K562 (cell line): ENCODE measurements around the gene SPTA1. TPM values are rescaled to one million over a fixed set of nuclear protein-coding genes. Genes with fewer than 3 reads are reported as not detected.

Experiments used
- ATAC-seq: fragments of 200-7000 bp; cut with Tn5 transposase; 3 replicates; pipeline ENCODE4 v1.9.1; 2020; ENCODE audit warnings: moderate library complexity
- BruUV-seq: library from RNA; stranded (reverse); fragments of 400-500 nt; replicated peaks from 2 replicates; lab custom pipeline; 2021; lab: Mats Ljungman, UMichigan
- CTCF ChIA-PET: fragments of 300-600 bp; formaldehyde crosslinking; extraction: SDS; loops from one replicate; lab custom pipeline; 2021; ENCODE audit warnings: low intra/inter-chr PET ratio; lab: Yijun Ruan, JAX
- POLR2A ChIA-PET: fragments of 300-600, 350-650 bp; sonication (Branson Sonifier 250); formaldehyde crosslinking; extraction: SDS; loops from one replicate; lab custom pipeline; 2021; ENCODE audit warnings: antibody characterized with exemption, inconsistent platforms; lab: Yijun Ruan, JAX
- DNase-seq, 4 experiments: peaks; one replicate each; pipeline versions ENCODE4 v3.0.0 to v3.0.0-alpha.2; 2011 to 2018; ENCODE audit warnings: low spot score in 3 of 4, mixed read lengths in 3 of 4; ENCODE audit errors: extremely low read depth in 1 of 4
- FAIRE-seq: peaks from 2 replicates; lab custom pipeline; 2011; peaks lifted over from hg19 to GRCh38; lab: Jason Lieb, UNC
- H2AFZ ChIP-seq: 2 replicates; pipeline ENCODE4 v1.6.0; 2011; ENCODE audit warnings: low read depth, low read length, control low read depth, inconsistent platforms
- H3K27ac ChIP-seq: fragments of 200-600 bp; 3 replicates; pipeline ENCODE4 v1.8.0; 2011; ENCODE audit warnings: low read depth, mild to moderate bottlenecking, control low read depth, inconsistent platforms, low read length, moderate library complexity, mixed read lengths; ENCODE audit errors: extremely low read depth
- H3K27me3 ChIP-seq, 2 experiments: fragments of 300-600 bp in 1 of 2; 2 replicates in 1 of 2; 3 replicates in 1 of 2; pipeline versions ENCODE4 v1.6.0 to v1.8.0; 2011; ENCODE audit warnings: inconsistent platforms in 2 of 2, low read length in 2 of 2, mild to moderate bottlenecking in 1 of 2, mixed read lengths in 1 of 2, moderate library complexity in 1 of 2; ENCODE audit not compliant: control insufficient read depth in 2 of 2, insufficient read depth in 2 of 2
- H3K36me3 ChIP-seq: fragments of 300-600 bp; 3 replicates; pipeline ENCODE4 v1.8.0; 2011; ENCODE audit warnings: mild to moderate bottlenecking, low read length, inconsistent platforms; ENCODE audit not compliant: control insufficient read depth, insufficient read depth
- H3K4me1 ChIP-seq, 2 experiments: fragments of 200-600 bp in 1 of 2; replicated peaks in 1 of 2; 2 replicates in 1 of 2; 3 replicates in 1 of 2; pipeline versions ENCODE4 v1.5.1 to v1.8.0; 2011; ENCODE audit warnings: inconsistent platforms in 2 of 2, low read length in 2 of 2, mild to moderate bottlenecking in 1 of 2, mixed read lengths in 1 of 2, moderate library complexity in 1 of 2; ENCODE audit not compliant: control insufficient read depth in 2 of 2, insufficient read depth in 2 of 2
- H3K4me2 ChIP-seq: 2 replicates; pipeline ENCODE4 v1.6.1; 2011; ENCODE audit warnings: low read length, control low read depth, inconsistent platforms, mixed read lengths; ENCODE audit not compliant: insufficient read depth
- H3K4me3 ChIP-seq: fragments of 200-600 bp; sonication (generic), shearing (Covaris generic); 2 replicates; pipeline ENCODE4 v1.5.1; 2016; ENCODE audit warnings: control low read depth, inconsistent platforms
- H3K79me2 ChIP-seq: fragments of 200-600 bp; 3 replicates; pipeline ENCODE4 v1.8.0; 2011; ENCODE audit warnings: low read length, inconsistent platforms; ENCODE audit not compliant: control insufficient read depth, insufficient read depth
- H3K9ac ChIP-seq, 2 experiments: 2 replicates each; pipeline versions ENCODE4 v1.6.0 to v1.6.1; 2011; ENCODE audit warnings: low read depth in 2 of 2, low read length in 2 of 2, control low read depth in 1 of 2, inconsistent platforms in 1 of 2, mild to moderate bottlenecking in 1 of 2, mixed read lengths in 1 of 2; ENCODE audit not compliant: insufficient read depth in 1 of 2
- H3K9me1 ChIP-seq: one replicate; pipeline ENCODE4 v1.6.0; 2011; ENCODE audit warnings: inconsistent platforms, mild to moderate bottlenecking, low read length, moderate library complexity; ENCODE audit not compliant: control insufficient read depth, insufficient read depth
- H3K9me3 ChIP-seq: replicated peaks from 2 replicates; pipeline ENCODE4 v1.5.1; 2011; ENCODE audit warnings: low read depth, low read length, inconsistent platforms; ENCODE audit not compliant: control insufficient read depth, insufficient read depth
- H4K20me1 ChIP-seq: replicated peaks from 2 replicates; pipeline ENCODE4 v1.6.1; 2011; ENCODE audit warnings: low read length, inconsistent platforms, mixed read lengths; ENCODE audit not compliant: control insufficient read depth, insufficient read depth
- BRD4 ChIP-seq: fragments of 200-600 bp; sonication (generic); IDR thresholded peaks from 2 replicates; pipeline ENCODE4 v1.6.1; 2017; ENCODE audit warnings: inconsistent platforms
- CBFA2T2 ChIP-seq: fragments of 450-650 bp; conservative IDR thresholded peaks from 2 replicates; pipeline ENCODE4 v1.6.1; 2017; ENCODE audit warnings: mild to moderate bottlenecking
- CC2D1A ChIP-seq: fragments of 450-650 bp; IDR thresholded peaks from 2 replicates; pipeline ENCODE4 v1.6.1; 2017; ENCODE audit warnings: mild to moderate bottlenecking
- CEBPB ChIP-seq: fragments of 450-650 bp; IDR thresholded peaks from 2 replicates; pipeline ENCODE4 v1.6.1; 2016; ENCODE audit warnings: missing genetic modification characterization, missing compliant biosample characterization
- CXXC5 ChIP-seq: fragments of 250-450 bp; sonication (Bioruptor Pico); IDR thresholded peaks from 2 replicates; pipeline ENCODE4 v1.8.0; 2022; ENCODE audit warnings: inconsistent platforms, mild to moderate bottlenecking, moderate library complexity
- HNRNPUL1 ChIP-seq: fragments of 200-400 bp; formaldehyde crosslinking; IDR thresholded peaks from 2 replicates; pipeline ENCODE4 v1.6.1; 2017; ENCODE audit warnings: low read length
- JUND ChIP-seq, 2 experiments: IDR thresholded peaks; 2 replicates in 1 of 2; 3 replicates in 1 of 2; pipeline ENCODE4 v1.6.1; 2011; ENCODE audit warnings: borderline replicate concordance in 2 of 2, low read depth in 2 of 2, low read length in 2 of 2, improper control_type of control experiment in 1 of 2, missing biosample characterization in 1 of 2, missing genetic modification characterization in 1 of 2, missing genetic modification reagents in 1 of 2
- KDM1A ChIP-seq, 2 experiments: fragments of 450-650 bp; IDR thresholded peaks; 2 replicates each; pipeline ENCODE4 v1.6.1; 2016; ENCODE audit warnings: mild to moderate bottlenecking in 2 of 2
- NCOA4 ChIP-seq: fragments of 450-650 bp; IDR thresholded peaks from 2 replicates; pipeline ENCODE4 v1.6.1; 2018; ENCODE audit warnings: mild to moderate bottlenecking; ENCODE audit not compliant: partially characterized antibody
- NCOR1 ChIP-seq: fragments of 450-650 bp; IDR thresholded peaks from 2 replicates; pipeline ENCODE4 v1.6.1; 2016; ENCODE audit warnings: mild to moderate bottlenecking, moderate library complexity
- RAD51 ChIP-seq: fragments of 450-650 bp; IDR thresholded peaks from 2 replicates; pipeline ENCODE4 v1.7.1; 2016; ENCODE audit warnings: low read depth, mild to moderate bottlenecking, borderline replicate concordance
- RBM15 ChIP-seq: fragments of 200-400 bp; formaldehyde crosslinking; IDR thresholded peaks from 2 replicates; pipeline ENCODE4 v1.6.1; 2018; ENCODE audit warnings: mild to moderate bottlenecking, low read length, moderate library complexity; ENCODE audit not compliant: insufficient read depth
- RFX1 ChIP-seq: fragments of 450-650 bp; IDR thresholded peaks from 2 replicates; pipeline ENCODE4 v1.6.1; 2016; ENCODE audit warnings: mild to moderate bottlenecking, moderate library complexity
- RFX5 ChIP-seq: IDR thresholded peaks from 2 replicates; pipeline ENCODE4 v1.6.1; 2011; ENCODE audit warnings: low read depth, mild to moderate bottlenecking, improper control_type of control experiment, low read length
- SMARCC2 ChIP-seq: fragments of 450-650 bp; IDR thresholded peaks from 2 replicates; pipeline ENCODE4 v1.6.1; 2017; ENCODE audit warnings: antibody characterized with exemption, moderate library complexity, mild to moderate bottlenecking, low read depth
- SMARCE1 ChIP-seq: fragments of 450-650 bp; IDR thresholded peaks from 2 replicates; pipeline ENCODE4 v1.7.1; 2016; ENCODE audit warnings: mild to moderate bottlenecking
- ZNF3 ChIP-seq: fragments of 250-450 bp; sonication (Bioruptor Pico); IDR thresholded peaks from 2 replicates; pipeline ENCODE4 v1.5.0; 2021; ENCODE audit warnings: mild to moderate bottlenecking, moderate library complexity
- WGBS: fragments of 100-300 bp; shearing (Covaris generic); methylation state at CpG from one replicate; pipeline ENCODE4 v1.1.6; 2016; ENCODE audit warnings: low coverage, mixed read lengths; ENCODE audit not compliant: insufficient coverage; ENCODE audit errors: missing lambda C conversion rate; 5-methylcytosine and 5-hydroxymethylcytosine counted together
- in situ Hi-C: fragments of 300-500 bp; cut with MboI; formaldehyde crosslinking; loops from 4 replicates; pipeline ENCODE4 v1.15.0; 2018; ENCODE audit warnings: inconsistent platforms, mixed read lengths
- intact Hi-C: fragments of 100-400 bp; cut with micrococcal nuclease; formaldehyde crosslinking; loops from 2 replicates; pipeline ENCODE4 v1.14.2; 2022
- polyA plus RNA-seq, 8 experiments: library from polyadenylated mRNA; depleted of rRNA in 4 of 8; stranded (reverse) in 5 of 8; unstranded in 3 of 8; fragments of >200 nt; fragmentation: Nextera tagmentation in 2 of 8; fragmentation: Illumina TruSeq in 1 of 8; extraction: Ambion mirVana in 2 of 8; extraction: Trizol in 1 of 8; gene quantifications; 2 replicates each; pipeline versions ENCODE4 v1.2.1 to v1.2.3, GENCODE V29; 2011 to 2014; ENCODE audit warnings: inconsistent platforms in 1 of 8, missing spikeins in 1 of 8
- total RNA-seq, 7 experiments: library from RNA; depleted of rRNA in 6 of 7; stranded (reverse); fragments of >200 nt in 6 of 7; fragmentation: Illumina TruSeq in 2 of 7; extraction: Trizol in 2 of 7; gene quantifications; 2 replicates each; pipeline versions ENCODE4 v1.2.1 to v1.2.3, GENCODE V29; 2011 to 2021; ENCODE audit warnings: low replicate concordance in 1 of 7
- TF ChIP-seq, protein P1 (sequence below): sonication (generic); formaldehyde crosslinking; IDR thresholded peaks from 2 replicates; pipeline ENCODE4 v1.9.0; 2022; ENCODE audit warnings: mild to moderate bottlenecking, missing genetic modification reagents
- TF ChIP-seq, protein P2 (sequence below): IDR thresholded peaks from 2 replicates; pipeline ENCODE4 v1.6.1; 2012; ENCODE audit warnings: low read depth, low read length, improper control_type of control experiment, borderline replicate concordance
- TF ChIP-seq, protein P3 (sequence below): fragments of 250-450 bp; sonication (Bioruptor Pico); IDR thresholded peaks from 2 replicates; pipeline ENCODE4 v1.4.0; 2020; ENCODE audit warnings: mild to moderate bottlenecking, moderate library complexity

The SPTA1 gene
- total and polyA plus RNA-seq, 9 of the 15 experiments (the other 6 are each of a cell fraction or from before 2014, with no cell fraction given) = 11.0 to 62.1 (median 45.9) TPM

DNA sequence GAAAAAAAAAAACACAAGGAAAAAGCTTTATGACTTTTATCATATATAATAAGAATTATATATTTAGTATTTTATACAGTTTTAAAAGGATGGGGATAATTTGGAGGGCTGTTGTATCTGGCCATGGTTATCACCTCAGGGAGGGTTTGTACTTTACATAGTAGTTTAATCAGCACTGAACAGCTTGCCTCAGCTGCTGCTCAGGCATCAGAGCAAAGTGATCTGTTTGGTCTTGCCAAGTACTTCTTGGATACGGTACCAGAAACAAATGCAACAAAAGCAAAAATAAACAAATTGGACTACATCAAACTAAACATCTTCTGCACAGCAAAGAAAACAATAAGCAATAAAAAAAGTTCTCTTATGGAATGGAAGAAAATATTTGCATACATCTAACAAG lies 2.6 kb upstream of the SPTA1 start:
- ChIA-PET CTCF (no interaction called here), POLR2A (interaction anchor here (0.6 kb wide), 1 partner anchor 9 kb away, joined by 3 read pairs; no protein-coding TSS in a partner anchor)
- Histone ChIP-seq H3K27ac (peak overlapping the region; percentile 25; the same call in 2 of the 3 replicates), H3K4me1 (peaks cover 5 to 16% of the 10 kb centered on the region in 2 experiments; a peak in 4 of 5 replicates), H4K20me1 (no peaks in the 10 kb centered on the region), H3K9ac (no peak overlapping the region), H3K79me2 (peaks cover 25% of the 10 kb centered on the region), H2AFZ (no peak overlapping the region), H3K36me3 (peaks cover 9% of the 10 kb centered on the region; the same call in 2 of the 3 replicates), H3K9me1 (no peaks in the 10 kb centered on the region), H3K27me3 (no peaks in the 10 kb centered on the region), H3K9me3 (no peaks in the 10 kb centered on the region), H3K4me3 (no peak overlapping the region), H3K4me2 (peak overlapping the region; percentile 17; the same call in 1 of the 2 replicates)
- FAIRE-seq (peak; percentile 80), ATAC-seq (peak; percentile 57), DNase-seq (peak; percentile 60 to 84 (median 68))
- intact Hi-C loops = loop anchor here (5.0 to 10.0 kb wide), 3 partner anchors 113 to 306 kb away; no protein-coding TSS in a partner anchor
- 5% methylated on average over 1 of the region's 1 CpG for WGBS
- no TSS peak for BruUV-seq
- in situ Hi-C loops = no loop called here
- TF ChIP-seq SMARCE1 (peak; percentile 69), NCOA4 (no peak), CBFA2T2 (peak; percentile 71), NCOR1 (peak; percentile 74), CXXC5 (CRISPR knock-in tag) (peak; percentile 23; the same call in 1 of the 2 replicates), JUND (IDR thresholded peaks at IDR 0.05; ENCODE audit: borderline replicate concordance, low read depth, low read length) (no peak), JUND (tag; IDR thresholded peaks at IDR 0.05; ENCODE audit: borderline replicate concordance, low read depth, low read length) (no peak), KDM1A (IDR thresholded peaks at IDR 0.05) (peak in 1 of 2 experiments; percentile 13; a peak in 1 of 4 replicates), RFX1 (no peak), CEBPB (no peak), BRD4 (no peak), RAD51 (no peak), RFX5 (no peak), ZNF3 (CRISPR knock-in tag) (no peak), RBM15 (no peak), CC2D1A (peak; percentile 49; the same call in 1 of the 2 replicates), SMARCC2 (peak; percentile 72; the same call in 1 of the 2 replicates), HNRNPUL1 (no peak)
- TF ChIP-seq, protein P1, sequence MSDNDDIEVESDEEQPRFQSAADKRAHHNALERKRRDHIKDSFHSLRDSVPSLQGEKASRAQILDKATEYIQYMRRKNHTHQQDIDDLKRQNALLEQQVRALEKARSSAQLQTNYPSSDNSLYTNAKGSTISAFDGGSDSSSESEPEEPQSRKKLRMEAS (CRISPR knock-in tag) = no peak
- TF ChIP-seq, protein P2, sequence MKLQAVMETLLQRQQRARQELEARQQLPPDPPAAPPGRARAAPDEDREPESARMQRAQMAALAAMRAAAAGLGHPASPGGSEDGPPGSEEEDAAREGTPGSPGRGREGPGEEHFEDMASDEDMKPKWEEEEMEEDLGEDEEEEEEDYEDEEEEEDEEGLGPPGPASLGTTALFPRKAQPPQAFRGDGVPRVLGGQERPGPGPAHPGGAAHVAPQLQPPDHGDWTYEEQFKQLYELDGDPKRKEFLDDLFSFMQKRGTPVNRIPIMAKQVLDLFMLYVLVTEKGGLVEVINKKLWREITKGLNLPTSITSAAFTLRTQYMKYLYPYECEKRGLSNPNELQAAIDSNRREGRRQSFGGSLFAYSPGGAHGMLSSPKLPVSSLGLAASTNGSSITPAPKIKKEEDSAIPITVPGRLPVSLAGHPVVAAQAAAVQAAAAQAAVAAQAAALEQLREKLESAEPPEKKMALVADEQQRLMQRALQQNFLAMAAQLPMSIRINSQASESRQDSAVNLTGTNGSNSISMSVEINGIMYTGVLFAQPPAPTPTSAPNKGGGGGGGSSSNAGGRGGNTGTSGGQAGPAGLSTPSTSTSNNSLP = 0 out of 2 replicates have a peak, but pooled peaks have one; percentile 28
- TF ChIP-seq, protein P3, sequence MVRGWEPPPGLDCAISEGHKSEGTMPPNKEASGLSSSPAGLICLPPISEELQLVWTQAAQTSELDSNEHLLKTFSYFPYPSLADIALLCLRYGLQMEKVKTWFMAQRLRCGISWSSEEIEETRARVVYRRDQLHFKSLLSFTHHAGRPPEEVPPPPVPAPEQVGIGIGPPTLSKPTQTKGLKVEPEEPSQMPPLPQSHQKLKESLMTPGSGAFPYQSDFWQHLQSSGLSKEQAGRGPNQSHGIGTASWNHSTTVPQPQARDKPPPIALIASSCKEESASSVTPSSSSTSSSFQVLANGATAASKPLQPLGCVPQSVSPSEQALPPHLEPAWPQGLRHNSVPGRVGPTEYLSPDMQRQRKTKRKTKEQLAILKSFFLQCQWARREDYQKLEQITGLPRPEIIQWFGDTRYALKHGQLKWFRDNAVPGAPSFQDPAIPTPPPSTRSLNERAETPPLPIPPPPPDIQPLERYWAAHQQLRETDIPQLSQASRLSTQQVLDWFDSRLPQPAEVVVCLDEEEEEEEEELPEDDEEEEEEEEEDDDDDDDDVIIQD = no peak
